ENCODE results near the gene SOX5.

Gene SOX5

GRCh38 chr12:23684121-23684520, 265.3 kb downstream of the SOX5 start:
- DNase-seq (ENCODE audit: low spot score): no peak

GRCh38 chr12:23681237-23681636, 268.2 kb downstream of the SOX5 start:
- no peak for DNase-seq (ENCODE audit: low spot score)

- DNase-seq (ENCODE audit: low spot score): no peak
Observed at GRCh38 chr12:23674064-23674463, 275.4 kb downstream of the SOX5 start.

GRCh38 chr12:23671881-23672280, 277.6 kb downstream of the SOX5 start:
- no peak for DNase-seq (ENCODE audit: low spot score)

GRCh38 chr12:23670684-23671083, 278.8 kb downstream of the SOX5 start:
- DNase-seq (ENCODE audit: low spot score): no peak

GRCh38 chr12:23669691-23670090, 279.8 kb downstream of the SOX5 start:
- no peak for DNase-seq (ENCODE audit: low spot score)

- no peak for DNase-seq (ENCODE audit: low spot score)
Observed at GRCh38 chr12:23666866-23667265, 282.6 kb downstream of the SOX5 start.

GRCh38 chr12:23662966-23663365, 286.5 kb downstream of the SOX5 start:
- no peak for DNase-seq (ENCODE audit: low spot score)

GRCh38 chr12:23659131-23659530, 290.3 kb downstream of the SOX5 start:
- no peak for DNase-seq (ENCODE audit: low spot score)

GRCh38 chr12:23657598-23657997, 291.9 kb downstream of the SOX5 start:
- no peak for DNase-seq (ENCODE audit: low spot score)

- no peak for DNase-seq (ENCODE audit: low spot score)
Observed at GRCh38 chr12:23655884-23656283, 293.6 kb downstream of the SOX5 start.

- no peak for DNase-seq (ENCODE audit: low spot score)
Observed at GRCh38 chr12:23655112-23655511, 294.4 kb downstream of the SOX5 start.

GRCh38 chr12:23648546-23648945, 300.9 kb downstream of the SOX5 start:
- DNase-seq (ENCODE audit: low spot score): no peak

- DNase-seq (ENCODE audit: low spot score): no peak
Observed at GRCh38 chr12:23640754-23641153, 308.7 kb downstream of the SOX5 start.

- DNase-seq (ENCODE audit: low spot score): no peak
Observed at GRCh38 chr12:23634344-23634743, 315.1 kb downstream of the SOX5 start.

- DNase-seq (ENCODE audit: low spot score): no peak
Observed at GRCh38 chr12:23631786-23632377, 317.6 kb downstream of the SOX5 start.

GRCh38 chr12:23630524-23630923, 318.9 kb downstream of the SOX5 start:
- no peak for DNase-seq (ENCODE audit: low spot score)

- DNase-seq (ENCODE audit: low spot score): no peak
Observed at GRCh38 chr12:23628806-23629205, 320.7 kb downstream of the SOX5 start.

GRCh38 chr12:23626791-23627190, 322.7 kb downstream of the SOX5 start:
- DNase-seq (ENCODE audit: low spot score): no peak

- DNase-seq (ENCODE audit: low spot score): no peak
Observed at GRCh38 chr12:23621900-23622299, 327.6 kb downstream of the SOX5 start.

GRCh38 chr12:23618718-23619117, 330.8 kb downstream of the SOX5 start:
- DNase-seq (ENCODE audit: low spot score): no peak

GRCh38 chr12:23617749-23618148, 331.7 kb downstream of the SOX5 start:
- no peak for DNase-seq (ENCODE audit: low spot score)

GRCh38 chr12:23614280-23614679, 335.2 kb downstream of the SOX5 start:
- no peak for DNase-seq (ENCODE audit: low spot score)

GRCh38 chr12:23611320-23611719, 338.1 kb downstream of the SOX5 start:
- DNase-seq (ENCODE audit: low spot score): no peak

GRCh38 chr12:23600919-23601318, 348.6 kb downstream of the SOX5 start:
- no peak for DNase-seq (ENCODE audit: low spot score)

Data from CD4-positive, alpha-beta T cell treated with Interleukin-6 at 100 ng/mL for 8 hours (primary cell).